HG02759 (cell line): ENCODE measurements around the gene COL8A1.
"Not testable (repeated sequence)": the region's sequence is repeated elsewhere in the genome, so short reads cannot be mapped to it uniquely, and the experiment has no call there.

Experiments used
- ATAC-seq: cut with Tn5 transposase; IDR thresholded peaks from one replicate; pipeline ENCODE4 v1.9.1; 2021; ENCODE audit warnings: mild to moderate bottlenecking, moderate library complexity; ENCODE audit not compliant: unreplicated experiment

Gene COL8A1

GRCh38 chr3:99702953-99703943 is 64.9 kb downstream of the COL8A1 start:
- no peak for ATAC-seq

- ATAC-seq, result no peak
These were observed 66.0 kb downstream of the COL8A1 start for GRCh38 chr3:99704417-99704816.

DNA sequence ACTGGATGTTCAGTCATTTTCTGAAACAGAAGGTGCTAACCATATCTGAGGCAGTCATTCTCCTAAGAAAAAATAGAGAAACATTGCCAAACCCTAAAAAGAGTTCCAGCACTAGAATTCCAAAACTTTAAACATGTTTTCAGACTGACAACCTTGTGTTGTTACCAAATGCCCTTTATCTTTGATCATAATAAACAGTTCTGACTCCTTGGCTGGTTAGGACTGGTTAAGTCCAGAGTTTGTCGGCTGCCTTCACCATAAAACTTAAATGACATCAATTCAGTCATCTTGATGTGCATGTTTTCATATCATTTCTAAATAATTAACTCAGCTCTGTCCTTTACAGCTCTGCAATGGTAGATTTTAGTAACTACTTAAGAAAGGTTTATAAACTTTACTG is 68.0 kb downstream of the COL8A1 start:
- no peak for ATAC-seq

DNA sequence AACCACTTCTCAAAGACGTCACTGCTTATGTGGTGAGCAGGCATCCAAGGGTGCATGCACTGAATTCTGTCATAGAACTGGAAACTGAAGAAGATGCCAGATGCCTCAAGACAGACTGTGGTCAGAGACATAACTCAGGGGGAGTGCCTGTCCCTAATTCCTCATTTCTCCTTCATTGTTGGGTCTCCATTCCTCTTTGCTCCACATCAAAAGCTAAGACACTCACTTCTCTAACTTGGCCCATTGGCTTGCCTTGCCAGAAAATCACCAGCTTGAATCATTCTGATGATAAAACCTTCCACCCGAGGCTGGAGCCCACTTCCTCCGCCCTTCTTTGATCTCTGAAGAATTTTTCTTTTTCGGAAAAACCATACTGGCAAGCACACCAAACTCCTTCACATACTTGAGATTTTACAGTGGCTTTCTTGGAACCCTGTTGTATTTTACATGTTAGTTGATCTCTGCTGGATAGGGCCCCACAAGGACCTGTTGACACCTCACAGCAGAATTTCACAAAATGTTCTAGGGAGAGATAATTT is 69.9 kb downstream of the COL8A1 start:
- no peak for ATAC-seq

GRCh38 chr3:99709686-99710085 is 71.3 kb downstream of the COL8A1 start:
- ATAC-seq, result no peak

DNA sequence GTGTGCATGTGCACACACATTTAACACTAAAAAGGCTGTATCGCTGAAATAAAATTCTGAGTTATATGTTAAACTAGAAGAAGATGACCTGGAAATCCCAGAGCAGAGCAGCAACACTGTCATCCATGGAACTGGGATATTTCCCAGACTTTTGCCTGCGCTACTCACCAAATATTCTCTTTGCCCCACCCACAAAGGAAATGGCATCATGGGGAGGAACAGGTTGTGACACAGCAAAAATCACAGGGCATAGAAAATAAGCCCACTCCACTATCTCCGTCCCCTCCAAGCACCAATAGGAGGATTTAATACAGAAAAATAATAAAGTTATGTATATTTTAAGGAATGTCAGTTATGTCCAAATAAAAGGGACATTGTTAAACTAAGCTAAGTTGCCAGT is 71.7 kb downstream of the COL8A1 start:
- ATAC-seq, result no peak

DNA sequence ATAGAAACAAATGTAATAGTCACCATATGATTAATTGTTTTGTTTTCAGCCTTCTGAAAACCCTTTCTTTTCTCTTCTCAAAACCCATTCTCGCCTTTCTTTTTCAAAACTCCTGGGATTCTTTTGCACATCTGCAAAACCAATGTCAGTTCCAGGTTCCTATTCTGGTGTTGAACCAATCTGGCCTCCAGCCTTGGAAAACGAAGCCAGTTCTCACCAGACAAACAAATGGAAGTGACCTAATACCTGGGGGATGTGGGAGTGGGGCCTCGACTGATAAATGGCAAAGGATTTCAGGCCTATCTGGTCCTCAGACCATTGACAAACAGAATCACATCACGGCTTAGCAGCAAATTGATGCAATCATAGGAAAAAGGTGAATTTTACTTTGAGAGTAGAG is 73.0 kb downstream of the COL8A1 start:
- ATAC-seq, result no peak

DNA sequence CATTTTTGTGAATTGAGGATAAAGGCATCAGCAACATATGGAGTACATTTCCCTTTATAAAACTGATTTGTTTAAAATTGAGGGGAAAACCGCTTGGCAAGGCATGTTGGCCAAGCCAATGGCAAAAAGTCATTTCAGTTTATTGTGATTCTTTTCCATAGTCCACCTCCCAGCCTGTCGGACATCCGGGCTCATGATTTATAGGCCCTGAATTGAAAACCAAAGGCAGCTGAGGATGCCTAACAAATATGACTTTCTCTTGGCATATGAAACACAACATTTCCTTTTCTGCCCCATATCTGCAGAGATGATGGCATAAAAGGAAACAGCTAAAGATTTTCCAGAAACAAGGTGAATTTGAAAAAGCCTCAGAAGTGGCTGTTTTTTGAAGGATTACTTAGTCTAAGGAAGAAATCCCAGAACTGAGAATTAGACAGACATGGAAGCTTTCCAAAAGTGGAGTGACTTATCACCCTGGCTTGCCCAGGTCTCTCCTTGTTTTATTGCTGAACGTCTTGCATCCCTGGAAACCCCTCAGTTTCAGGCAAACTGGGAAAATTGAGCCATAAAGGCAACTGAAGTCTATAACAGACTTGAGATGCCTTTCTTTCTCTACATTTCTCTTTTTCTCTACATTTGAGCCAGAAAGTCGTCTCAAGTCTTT is 74.0 kb downstream of the COL8A1 start:
- ATAC-seq, result no peak

- no peak for ATAC-seq
These were observed 75.0 kb downstream of the COL8A1 start for GRCh38 chr3:99713440-99713839.

DNA sequence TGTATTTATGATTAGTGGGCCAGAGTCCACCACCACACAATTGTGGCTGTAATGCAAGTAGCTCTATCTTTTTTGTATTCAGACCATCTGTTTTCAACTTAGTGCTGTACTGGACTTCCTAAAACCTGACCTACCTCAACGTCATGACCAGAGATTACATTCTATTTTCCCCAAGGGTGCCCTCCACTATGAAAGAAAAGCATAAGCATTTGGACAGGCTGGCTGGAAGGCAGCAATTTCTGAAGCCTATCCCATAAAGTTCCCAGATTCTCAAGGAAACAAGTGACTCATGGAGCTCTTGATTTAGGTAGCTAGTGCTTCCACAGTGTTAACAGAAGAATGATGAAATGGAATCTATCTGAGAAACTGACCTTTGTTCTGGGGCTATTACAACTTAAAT is 75.8 kb downstream of the COL8A1 start:
- no peak for ATAC-seq

- ATAC-seq, result no peak
These were observed 76.2 kb downstream of the COL8A1 start for GRCh38 chr3:99714575-99714974.

GRCh38 chr3:99716463-99716995 is 78.1 kb downstream of the COL8A1 start:
- ATAC-seq, result no peak

DNA sequence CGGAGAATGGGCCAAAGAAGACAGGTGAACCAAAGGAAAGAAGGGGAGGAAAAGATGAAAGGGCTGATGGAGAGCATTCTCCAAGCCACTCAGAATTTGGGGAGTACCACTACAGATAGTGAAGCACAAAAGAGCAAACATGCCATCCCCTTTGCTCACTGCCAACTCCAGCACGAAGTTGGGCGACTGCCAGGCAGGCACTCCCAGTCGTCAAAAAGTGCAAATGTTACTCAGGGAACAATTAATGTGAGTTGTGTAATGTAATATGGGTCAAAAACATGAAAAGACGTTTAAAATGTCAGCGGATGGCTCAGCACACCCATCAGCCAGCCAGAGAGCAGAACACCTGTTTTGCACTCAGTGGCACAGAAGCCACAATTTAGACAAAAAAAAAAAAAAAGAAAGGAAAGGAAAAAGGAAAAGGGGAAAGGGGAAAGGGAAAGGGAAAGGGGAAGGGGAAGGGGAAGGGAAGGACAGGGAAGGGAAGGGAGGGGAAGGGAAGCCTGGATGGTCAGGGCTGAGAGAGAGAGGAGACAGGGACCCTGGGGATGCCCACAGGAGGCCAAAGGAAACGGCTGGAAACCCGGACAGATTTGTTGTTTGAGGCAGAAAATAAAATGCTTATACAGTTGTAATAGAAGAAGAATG is 82.7 kb downstream of the COL8A1 start:
- no peak for ATAC-seq

- ATAC-seq, result no peak
These were observed 83.2 kb downstream of the COL8A1 start for GRCh38 chr3:99721633-99722007.

DNA sequence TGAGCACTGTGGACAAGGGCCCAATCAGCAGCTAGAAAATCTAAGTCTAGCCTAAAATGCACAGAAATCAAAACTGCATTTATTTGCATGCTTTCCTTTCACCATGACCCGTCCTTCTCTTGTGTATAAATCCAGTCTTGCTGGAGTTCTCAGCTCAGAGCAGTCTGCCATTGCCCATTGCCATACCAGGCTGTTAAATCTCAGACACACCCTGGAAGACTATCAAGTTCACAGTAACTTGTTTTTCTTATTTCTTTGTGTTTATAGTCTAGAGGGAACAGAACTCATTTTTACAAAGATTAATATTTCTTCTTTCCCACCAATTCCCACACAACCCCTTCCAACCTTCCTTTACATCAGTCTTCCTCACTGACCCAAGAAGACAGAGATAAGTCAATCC is 85.9 kb downstream of the COL8A1 start:
- ATAC-seq, result no peak

DNA sequence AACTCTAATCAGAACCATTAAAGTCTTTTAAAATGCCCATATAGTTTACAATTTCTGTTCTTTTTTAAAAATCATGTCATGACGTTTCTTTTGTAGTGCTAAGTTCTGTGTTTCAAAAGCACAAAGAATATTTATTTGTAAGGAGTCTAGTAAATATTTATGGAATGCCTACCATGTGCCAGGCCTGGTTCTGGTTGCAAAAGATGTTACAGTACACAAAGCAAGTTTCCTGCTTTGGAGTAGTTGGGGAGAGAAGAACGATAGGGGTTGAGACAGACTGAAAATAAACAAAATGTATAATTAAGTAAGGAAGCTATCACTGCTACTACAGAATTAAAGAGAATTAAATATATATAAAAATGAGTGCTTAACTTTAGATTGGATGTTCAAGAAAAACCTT is 92.5 kb downstream of the COL8A1 start:
- ATAC-seq, result no peak

DNA sequence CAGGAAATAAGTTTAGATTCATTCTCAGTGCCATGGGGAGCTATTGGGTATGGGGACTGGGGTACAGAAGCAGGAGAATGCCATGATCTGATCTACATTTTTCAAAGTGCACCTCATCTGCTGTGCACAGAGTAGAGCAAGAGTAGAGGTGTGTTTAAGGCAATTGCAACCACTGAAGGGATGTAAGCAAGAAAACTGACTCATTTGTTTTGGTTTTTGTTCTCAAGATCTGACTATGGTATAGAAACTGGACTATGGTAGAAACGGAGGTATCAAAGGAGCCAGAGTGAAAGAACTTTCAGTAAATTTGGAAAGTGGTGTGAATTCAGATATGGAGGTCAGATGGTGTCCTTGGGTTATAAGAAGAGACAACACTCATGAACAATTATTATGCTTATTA is 93.1 kb downstream of the COL8A1 start:
- ATAC-seq, result no peak

DNA sequence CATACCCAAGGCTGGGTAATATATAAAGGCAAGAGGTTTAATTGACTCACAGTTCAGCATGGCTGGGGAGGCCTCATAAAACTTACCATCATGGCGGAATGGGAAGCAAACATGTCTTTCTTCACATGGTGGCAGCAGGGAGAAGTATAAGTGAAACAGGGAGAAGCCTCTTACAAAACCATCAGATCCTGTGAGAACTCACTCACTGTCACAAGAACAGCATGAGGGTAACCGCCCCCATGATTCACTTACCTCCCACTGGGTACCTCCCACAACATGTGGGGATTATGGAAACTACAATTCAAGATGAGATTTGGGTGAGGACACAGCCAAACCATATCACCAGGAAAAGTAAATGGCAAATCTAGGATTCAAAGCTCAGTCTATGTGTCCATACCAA is 102.0 kb downstream of the COL8A1 start:
- ATAC-seq, result not testable (repeated sequence)

- ATAC-seq, result no peak
These were observed 103.2 kb downstream of the COL8A1 start for GRCh38 chr3:99741588-99741987.

- ATAC-seq, result no peak
These were observed 109.5 kb downstream of the COL8A1 start for GRCh38 chr3:99747915-99748314.

DNA sequence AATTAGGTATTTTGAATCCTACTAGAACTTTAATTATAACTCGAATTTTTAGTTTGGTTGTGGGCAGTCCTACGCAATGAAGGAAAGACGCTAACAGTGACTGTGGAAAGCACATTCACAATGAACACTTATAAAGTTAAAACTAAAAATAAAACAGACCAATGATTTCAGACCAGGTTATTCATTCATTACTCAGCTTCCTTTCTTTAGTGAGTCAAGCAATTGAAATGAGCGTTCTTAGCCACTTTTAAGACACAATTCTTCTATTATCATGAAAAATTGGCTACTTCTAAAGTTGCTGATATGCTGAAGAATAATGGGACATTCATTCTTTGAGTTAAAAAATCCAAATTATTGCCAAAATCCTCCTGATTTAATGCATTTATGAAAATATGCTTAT is 113.3 kb downstream of the COL8A1 start:
- ATAC-seq, result no peak
